ENCODE data around the gene TRIM10.
"Not testable (repeated sequence)": the region's sequence is repeated elsewhere in the genome, so short reads cannot be mapped to it uniquely, and the experiment has no call there.

Gene TRIM10

GRCh38 chr6:30136570-30137286 is 24.3 kb downstream of the TRIM10 start:
- Mint-ChIP-seq H3K9me3 (no peaks in the 10 kb centered on the region), H3K27me3 (peaks cover 23% of the 10 kb centered on the region), H3K27ac (no peak overlapping the region), H3K4me1 (no peaks in the 10 kb centered on the region), H3K36me3 (no peaks in the 10 kb centered on the region), H3K4me3 (no peak overlapping the region)
- DNase-seq (ENCODE audit: low spot score in 2 of 2), result no peak
- no peak for ATAC-seq (ENCODE audit: low read depth)

- peaks cover 22% of the 10 kb centered on the region for H3K27me3 Mint-ChIP-seq
- DNase-seq (ENCODE audit: low spot score in 2 of 2) (no peak), ATAC-seq (ENCODE audit: low read depth) (no peak)
- no peaks in the 10 kb centered on the region for H3K9me3 Mint-ChIP-seq
- H3K27ac Mint-ChIP-seq, result no peak within 1 kb of the TSS
- peaks cover 4% of the 10 kb centered on the region for H3K4me1 Mint-ChIP-seq
- no peak within 1 kb of the TSS for H3K4me3 Mint-ChIP-seq
- no peaks in the 10 kb centered on the region for H3K36me3 Mint-ChIP-seq
These were observed 25.3 kb downstream of the TRIM10 start, which contains the start of gene TRIM40 for GRCh38 chr6:30135757-30136156. Gene TRIM40 (plus strand): TSS chr6:30136140. CDS start chr6:30137037, 897 bp downstream.

GRCh38 chr6:30135147-30135546 is 25.9 kb downstream of the TRIM10 start:
- no peaks in the 10 kb centered on the region for H3K9me3 Mint-ChIP-seq
- no peak overlapping the region for H3K27ac Mint-ChIP-seq
- no peaks in the 10 kb centered on the region for H3K36me3 Mint-ChIP-seq
- peaks cover 4% of the 10 kb centered on the region for H3K4me1 Mint-ChIP-seq
- H3K27me3 Mint-ChIP-seq, result peaks cover 19% of the 10 kb centered on the region
- no peak overlapping the region for H3K4me3 Mint-ChIP-seq
- DNase-seq (ENCODE audit: low spot score in 2 of 2) (no peak), ATAC-seq (ENCODE audit: low read depth) (no peak)

- Mint-ChIP-seq H3K4me1 (peaks cover 6% of the 10 kb centered on the region), H3K27me3 (peaks cover 23% of the 10 kb centered on the region)
- no peak for ATAC-seq (ENCODE audit: low read depth)
These were observed 29.0 kb downstream of the TRIM10 start for GRCh38 chr6:30131947-30132497.

GRCh38 chr6:30130887-30131862 is 29.8 kb downstream of the TRIM10 start:
- H3K9me3 Mint-ChIP-seq, result no peaks in the 10 kb centered on the region
- ATAC-seq (ENCODE audit: low read depth) (peak; percentile 93), DNase-seq (ENCODE audit: low spot score in 2 of 2) (peak; percentile 64 to 71)
- H3K27ac Mint-ChIP-seq, result no peak overlapping the region
- no peaks in the 10 kb centered on the region for H3K36me3 Mint-ChIP-seq
- H3K27me3 Mint-ChIP-seq, result peaks cover 23% of the 10 kb centered on the region
- H3K4me3 Mint-ChIP-seq, result no peak overlapping the region
- peaks cover 6% of the 10 kb centered on the region for H3K4me1 Mint-ChIP-seq

More at GRCh38 chr6:30131947-30132497, 29.0 kb downstream of the TRIM10 start:
- H3K9me3 Mint-ChIP-seq, result no peaks in the 10 kb centered on the region
- no peaks in the 10 kb centered on the region for H3K36me3 Mint-ChIP-seq
- no peak overlapping the region for H3K27ac Mint-ChIP-seq
- no peak for DNase-seq (ENCODE audit: low spot score in 2 of 2)
- no peak overlapping the region for H3K4me3 Mint-ChIP-seq

- Mint-ChIP-seq H3K4me1 (peaks cover 6% of the 10 kb centered on the region), H3K9me3 (no peaks in the 10 kb centered on the region), H3K27ac (no peak overlapping the region), H3K27me3 (peaks cover 25% of the 10 kb centered on the region), H3K36me3 (no peaks in the 10 kb centered on the region), H3K4me3 (no peak overlapping the region)
- ATAC-seq (ENCODE audit: low read depth) (no peak), DNase-seq (ENCODE audit: low spot score in 2 of 2) (no peak)
These were observed 30.8 kb downstream of the TRIM10 start for GRCh38 chr6:30130179-30130679.

- H3K27ac Mint-ChIP-seq, result no peak overlapping the region
- peaks cover 25% of the 10 kb centered on the region for H3K27me3 Mint-ChIP-seq
- ATAC-seq (ENCODE audit: low read depth), result no peak
- DNase-seq (ENCODE audit: low spot score in 2 of 2), result no peak
- H3K4me1 Mint-ChIP-seq, result peaks cover 6% of the 10 kb centered on the region
- H3K36me3 Mint-ChIP-seq, result no peaks in the 10 kb centered on the region
- no peaks in the 10 kb centered on the region for H3K9me3 Mint-ChIP-seq
- no peak overlapping the region for H3K4me3 Mint-ChIP-seq
These were observed 31.5 kb downstream of the TRIM10 start for GRCh38 chr6:30129265-30130178.

GRCh38 chr6:30127238-30128093 is 33.5 kb downstream of the TRIM10 start:
- peak; percentile 47 for ATAC-seq (ENCODE audit: low read depth)
- H3K9me3 Mint-ChIP-seq, result no peaks in the 10 kb centered on the region
- H3K36me3 Mint-ChIP-seq, result no peaks in the 10 kb centered on the region
- peaks cover 21% of the 10 kb centered on the region for H3K27me3 Mint-ChIP-seq
- no peak overlapping the region for H3K27ac Mint-ChIP-seq
- H3K4me3 Mint-ChIP-seq, result peak overlapping the region; percentile 38
- DNase-seq (ENCODE audit: low spot score in 2 of 2), result peak in 1 of 2 donors; percentile 12
- H3K4me1 Mint-ChIP-seq, result peaks cover 6% of the 10 kb centered on the region

- no peaks in the 10 kb centered on the region for H3K36me3 Mint-ChIP-seq
- H3K9me3 Mint-ChIP-seq, result no peaks in the 10 kb centered on the region
- H3K4me3 Mint-ChIP-seq, result no peak overlapping the region
- H3K27ac Mint-ChIP-seq, result no peak overlapping the region
- ATAC-seq (ENCODE audit: low read depth), result no peak
- peaks cover 9% of the 10 kb centered on the region for H3K27me3 Mint-ChIP-seq
- no peak for DNase-seq (ENCODE audit: low spot score in 2 of 2)
- H3K4me1 Mint-ChIP-seq, result peaks cover 2% of the 10 kb centered on the region
These were observed 38.5 kb downstream of the TRIM10 start for GRCh38 chr6:30122515-30122914.

GRCh38 chr6:30121446-30122366 is 39.3 kb downstream of the TRIM10 start:
- no peak for ATAC-seq (ENCODE audit: low read depth)
- Mint-ChIP-seq H3K4me1 (no peaks in the 10 kb centered on the region), H3K9me3 (no peaks in the 10 kb centered on the region), H3K36me3 (no peaks in the 10 kb centered on the region), H3K27me3 (peaks cover 8% of the 10 kb centered on the region), H3K4me3 (no peak overlapping the region), H3K27ac (no peak overlapping the region)
- DNase-seq (ENCODE audit: low spot score in 2 of 2), result no peak

- not testable (repeated sequence) for H3K9me3 Mint-ChIP-seq; H3K36me3 Mint-ChIP-seq; H3K27ac Mint-ChIP-seq; H3K4me1 Mint-ChIP-seq; H3K27me3 Mint-ChIP-seq; ATAC-seq (ENCODE audit: low read depth); DNase-seq (ENCODE audit: low spot score in 2 of 2); H3K4me3 Mint-ChIP-seq
These were observed 42.3 kb downstream of the TRIM10 start for GRCh38 chr6:30118691-30119090.

- DNase-seq (ENCODE audit: low spot score in 2 of 2), result no peak
- no peaks in the 10 kb centered on the region for H3K36me3 Mint-ChIP-seq
- H3K9me3 Mint-ChIP-seq, result no peaks in the 10 kb centered on the region
- no peak overlapping the region for H3K27ac Mint-ChIP-seq
- H3K4me1 Mint-ChIP-seq, result peaks cover 10% of the 10 kb centered on the region
- ATAC-seq (ENCODE audit: low read depth), result peak; percentile 31
- peaks cover 8% of the 10 kb centered on the region for H3K27me3 Mint-ChIP-seq
- no peak overlapping the region for H3K4me3 Mint-ChIP-seq
These were observed 44.3 kb downstream of the TRIM10 start for GRCh38 chr6:30116724-30117123.

All from memory B cell (primary cell).